ENCODE measurements around the gene RAB3C.

- TF ChIP-seq CTCF (IDR thresholded peaks at IDR 0.05) (no peak), POLR2A (IDR thresholded peaks at IDR 0.05) (no peak), EP300 (IDR thresholded peaks at IDR 0.05) (no peak)
These were observed 196.0 kb downstream of the RAB3C start for GRCh38 chr5:58778888-58779287.
